NCI-H1417 (cell line): ENCODE measurements around the gene GEMIN5.
A peak's percentile ranks its signal among the peaks of the same experiment; 100 is the strongest.

Source experiments
- DNase-seq, 3 experiments: peaks; one replicate each; lab custom pipeline; 2025; lab: John Stamatoyannopoulos, UW

The GEMIN5 gene

GRCh38 chr5:154884424-154884823 lies 53.6 kb downstream of the GEMIN5 start:
- DNase-seq: no peak

- no peak for DNase-seq
Measured at GRCh38 chr5:154881986-154882385, 56.0 kb downstream of the GEMIN5 start.

GRCh38 chr5:154878642-154879335 lies 59.2 kb downstream of the GEMIN5 start:
- no peak for DNase-seq

- no peak for DNase-seq
Measured at GRCh38 chr5:154873791-154874331, 64.2 kb downstream of the GEMIN5 start.

- no peak for DNase-seq
Measured at GRCh38 chr5:154871734-154872133, 66.3 kb downstream of the GEMIN5 start.

GRCh38 chr5:154868702-154869101 lies 69.3 kb downstream of the GEMIN5 start:
- no peak for DNase-seq

GRCh38 chr5:154866841-154867240 lies 71.2 kb downstream of the GEMIN5 start:
- no peak for DNase-seq

GRCh38 chr5:154865466-154866184 lies 72.4 kb downstream of the GEMIN5 start:
- DNase-seq: no peak

GRCh38 chr5:154863291-154864080 lies 74.5 kb downstream of the GEMIN5 start:
- DNase-seq: no peak

- DNase-seq: no peak
Measured at GRCh38 chr5:154862766-154863165, 75.2 kb downstream of the GEMIN5 start.

- no peak for DNase-seq
Measured at GRCh38 chr5:154861946-154862345, 76.1 kb downstream of the GEMIN5 start.

GRCh38 chr5:154860765-154861164 lies 77.2 kb downstream of the GEMIN5 start:
- no peak for DNase-seq

GRCh38 chr5:154860123-154860522 lies 77.9 kb downstream of the GEMIN5 start:
- DNase-seq: no peak

- peak in 1 of 3 experiments; percentile 44 for DNase-seq
Measured at GRCh38 chr5:154858972-154859871, 78.8 kb downstream of the GEMIN5 start.

GRCh38 chr5:154858297-154858971 lies 79.6 kb downstream of the GEMIN5 start, which contains the start of gene CNOT8:
TSS of gene CNOT8 (plus strand) at chr5:154858627. CDS start at chr5:154863279, 4,652 bp downstream.
- DNase-seq: peak; percentile 93 to 98 (median 97)

- peak; percentile 96 to 98 (median 97) for DNase-seq
Measured at GRCh38 chr5:154857530-154858296, 80.3 kb downstream of the GEMIN5 start.

- DNase-seq: no peak
Measured at GRCh38 chr5:154851351-154851750, 86.7 kb downstream of the GEMIN5 start.

GRCh38 chr5:154850255-154851062 lies 87.6 kb downstream of the GEMIN5 start, which contains the start of gene FAXDC2:
TSS of gene FAXDC2 (minus strand) at chr5:154850603. CDS start at chr5:154838178, 12,425 bp downstream.
- DNase-seq: no peak

GRCh38 chr5:154849791-154850201 lies 88.2 kb downstream of the GEMIN5 start:
- DNase-seq: no peak
